GM12872 (cell line): ENCODE results near the gene ATG13.

Experiments used
- TF ChIP-seq, protein P1 (sequence below): IDR thresholded peaks from 3 replicates; pipeline ENCODE4 v1.5.1; 2011; ENCODE audit warnings: low read depth, mild to moderate bottlenecking, low read length, moderate library complexity; ENCODE audit not compliant: insufficient read depth

The ATG13 gene

GRCh38 chr11:46674463-46675287 lies 57.3 kb downstream of the ATG13 start:
- TF ChIP-seq, protein P1, sequence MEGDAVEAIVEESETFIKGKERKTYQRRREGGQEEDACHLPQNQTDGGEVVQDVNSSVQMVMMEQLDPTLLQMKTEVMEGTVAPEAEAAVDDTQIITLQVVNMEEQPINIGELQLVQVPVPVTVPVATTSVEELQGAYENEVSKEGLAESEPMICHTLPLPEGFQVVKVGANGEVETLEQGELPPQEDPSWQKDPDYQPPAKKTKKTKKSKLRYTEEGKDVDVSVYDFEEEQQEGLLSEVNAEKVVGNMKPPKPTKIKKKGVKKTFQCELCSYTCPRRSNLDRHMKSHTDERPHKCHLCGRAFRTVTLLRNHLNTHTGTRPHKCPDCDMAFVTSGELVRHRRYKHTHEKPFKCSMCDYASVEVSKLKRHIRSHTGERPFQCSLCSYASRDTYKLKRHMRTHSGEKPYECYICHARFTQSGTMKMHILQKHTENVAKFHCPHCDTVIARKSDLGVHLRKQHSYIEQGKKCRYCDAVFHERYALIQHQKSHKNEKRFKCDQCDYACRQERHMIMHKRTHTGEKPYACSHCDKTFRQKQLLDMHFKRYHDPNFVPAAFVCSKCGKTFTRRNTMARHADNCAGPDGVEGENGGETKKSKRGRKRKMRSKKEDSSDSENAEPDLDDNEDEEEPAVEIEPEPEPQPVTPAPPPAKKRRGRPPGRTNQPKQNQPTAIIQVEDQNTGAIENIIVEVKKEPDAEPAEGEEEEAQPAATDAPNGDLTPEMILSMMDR = no peak

DNA sequence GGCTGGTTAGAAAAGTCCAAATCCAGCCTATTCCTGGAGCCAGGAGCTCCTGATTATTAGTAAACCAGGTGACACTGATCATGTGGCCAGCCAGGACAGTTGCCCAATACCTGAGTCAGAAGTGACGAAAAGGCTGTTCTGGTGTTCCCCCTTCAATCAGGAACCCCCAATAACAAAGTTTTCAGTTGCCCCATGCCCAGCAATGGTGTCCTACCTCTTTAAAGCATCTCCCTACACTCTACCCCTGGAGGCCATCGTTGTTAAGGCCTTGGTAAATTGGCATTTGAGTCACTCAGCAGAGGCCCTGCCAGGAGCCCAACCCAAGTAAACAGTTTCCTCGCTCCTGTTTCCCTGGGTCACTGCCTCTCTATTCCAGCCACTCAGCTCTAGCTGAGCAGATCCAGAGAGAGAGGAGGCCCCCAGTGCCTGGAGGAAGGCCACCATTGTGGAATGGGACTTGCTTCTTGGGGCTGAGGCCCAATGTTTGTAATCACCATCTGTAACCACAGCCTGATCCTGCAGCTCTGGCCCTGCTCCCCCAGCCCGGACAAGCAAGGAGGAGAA lies 58.0 kb downstream of the ATG13 start:
- TF ChIP-seq, protein P1 = no peak

- TF ChIP-seq, protein P1 = no peak
These were observed 58.6 kb downstream of the ATG13 start for GRCh38 chr11:46675949-46676348.

GRCh38 chr11:46676436-46677158 lies 59.2 kb downstream of the ATG13 start:
- TF ChIP-seq, protein P1 = no peak

- TF ChIP-seq, protein P1 = no peak
These were observed 59.8 kb downstream of the ATG13 start for GRCh38 chr11:46677169-46677568.

GRCh38 chr11:46677991-46678740 lies 60.8 kb downstream of the ATG13 start:
- TF ChIP-seq, protein P1 = no peak

DNA sequence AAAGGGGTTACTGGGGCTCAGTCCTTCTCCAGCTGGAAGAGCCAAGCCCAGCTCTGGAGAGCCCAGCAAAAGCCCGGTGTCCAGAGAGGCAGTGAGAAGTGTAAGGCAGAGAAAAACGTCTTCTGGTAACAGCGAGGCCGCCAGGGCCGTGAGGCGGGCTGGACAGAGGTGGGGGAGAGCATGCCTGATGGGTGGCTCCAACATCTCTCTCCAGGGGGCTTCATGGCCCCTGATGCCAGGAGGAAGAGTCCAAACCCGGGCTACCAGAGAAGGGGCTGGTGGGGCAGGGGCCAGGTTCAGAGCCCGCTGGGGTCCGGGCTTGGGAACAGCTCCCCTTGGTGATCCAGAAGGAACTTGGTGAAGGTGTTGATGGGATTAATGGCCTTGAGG lies 61.4 kb downstream of the ATG13 start:
- TF ChIP-seq, protein P1 = no peak
